Chondrocyte (in vitro differentiated cells): Measurements from ENCODE around the gene GTF3A. TPM values are rescaled to one million over a fixed set of nuclear protein-coding genes. Genes with fewer than 3 reads are reported as not detected.
A peak's percentile ranks its signal among the peaks of the same experiment; 100 is the strongest.

Experiments
- DNase-seq: peaks from one replicate; pipeline ENCODE4 v3.0.0; 2021; ENCODE audit warnings: mixed read lengths, low spot score
- H3K27ac Mint-ChIP-seq: one replicate; pipeline ENCODE4 v1.8.0; 2021; ENCODE audit warnings: mild to moderate bottlenecking, moderate library complexity, mixed read lengths; ENCODE audit not compliant: unreplicated experiment
- H3K27me3 Mint-ChIP-seq: 2 replicates; pipeline ENCODE4 v1.8.0; 2021; ENCODE audit warnings: low read depth, mixed read lengths
- H3K36me3 Mint-ChIP-seq: 2 replicates; pipeline ENCODE4 v1.8.0; 2021; ENCODE audit warnings: low read depth, mixed read lengths
- H3K4me1 Mint-ChIP-seq: 2 replicates; pipeline ENCODE4 v1.8.0; 2021; ENCODE audit warnings: low read depth, mild to moderate bottlenecking, mixed read lengths
- H3K4me3 Mint-ChIP-seq: one replicate; pipeline ENCODE4 v1.8.0; 2021; ENCODE audit warnings: mild to moderate bottlenecking, moderate library complexity, mixed read lengths; ENCODE audit not compliant: unreplicated experiment
- H3K9me3 Mint-ChIP-seq: 2 replicates; pipeline ENCODE4 v1.8.0; 2021; ENCODE audit warnings: low read depth, mixed read lengths
- total RNA-seq: library from RNA; stranded (reverse); gene quantifications from 3 replicates; pipeline ENCODE4 v1.2.1, GENCODE V29; 2021
- TF ChIP-seq, protein P1 (sequence below): fragments of 200-600 bp; sonication (generic); IDR thresholded peaks from 2 replicates; pipeline ENCODE4 v1.5.0; 2021; ENCODE audit warnings: antibody characterized with exemption, mild to moderate bottlenecking, moderate library complexity

Gene GTF3A
- total RNA-seq, 1 donor from 2014 or later, result 74.7 TPM

DNA sequence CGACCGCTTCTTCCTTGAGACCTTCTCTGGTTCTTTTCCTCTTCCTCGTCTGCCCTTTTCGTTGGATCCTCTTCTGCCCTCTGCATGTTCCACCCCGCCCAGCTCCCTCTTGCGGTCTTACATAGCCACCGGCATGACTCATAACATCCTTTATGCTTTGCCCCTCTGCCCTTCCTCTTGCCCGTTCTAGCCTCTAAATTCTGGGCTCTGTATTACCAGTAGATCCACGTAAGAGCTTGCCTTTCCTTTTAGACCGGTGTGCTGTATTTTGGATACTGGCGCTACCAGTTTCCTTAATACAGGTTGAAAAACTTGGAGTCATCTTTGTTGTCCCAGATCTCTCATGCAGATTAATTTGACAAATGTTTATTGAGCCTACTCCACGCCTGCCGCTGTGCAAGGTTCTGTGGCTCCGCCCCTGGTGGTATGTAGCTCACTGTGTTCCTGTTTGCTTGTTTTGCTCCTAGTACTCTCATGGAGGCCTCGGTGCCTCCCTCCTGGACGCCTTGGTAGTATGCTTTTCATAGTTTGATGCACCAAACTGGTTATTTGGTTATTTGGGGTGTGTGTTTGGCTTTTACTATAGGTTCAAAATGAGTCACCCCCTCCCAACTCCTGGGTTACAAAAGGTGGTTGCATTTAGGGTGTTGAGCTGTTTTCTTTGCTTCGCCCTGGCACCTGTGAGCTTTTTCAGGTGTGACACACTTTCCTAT is 1.7 kb downstream of the GTF3A start:
- no peak for DNase-seq
- TF ChIP-seq, protein P1, sequence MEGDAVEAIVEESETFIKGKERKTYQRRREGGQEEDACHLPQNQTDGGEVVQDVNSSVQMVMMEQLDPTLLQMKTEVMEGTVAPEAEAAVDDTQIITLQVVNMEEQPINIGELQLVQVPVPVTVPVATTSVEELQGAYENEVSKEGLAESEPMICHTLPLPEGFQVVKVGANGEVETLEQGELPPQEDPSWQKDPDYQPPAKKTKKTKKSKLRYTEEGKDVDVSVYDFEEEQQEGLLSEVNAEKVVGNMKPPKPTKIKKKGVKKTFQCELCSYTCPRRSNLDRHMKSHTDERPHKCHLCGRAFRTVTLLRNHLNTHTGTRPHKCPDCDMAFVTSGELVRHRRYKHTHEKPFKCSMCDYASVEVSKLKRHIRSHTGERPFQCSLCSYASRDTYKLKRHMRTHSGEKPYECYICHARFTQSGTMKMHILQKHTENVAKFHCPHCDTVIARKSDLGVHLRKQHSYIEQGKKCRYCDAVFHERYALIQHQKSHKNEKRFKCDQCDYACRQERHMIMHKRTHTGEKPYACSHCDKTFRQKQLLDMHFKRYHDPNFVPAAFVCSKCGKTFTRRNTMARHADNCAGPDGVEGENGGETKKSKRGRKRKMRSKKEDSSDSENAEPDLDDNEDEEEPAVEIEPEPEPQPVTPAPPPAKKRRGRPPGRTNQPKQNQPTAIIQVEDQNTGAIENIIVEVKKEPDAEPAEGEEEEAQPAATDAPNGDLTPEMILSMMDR, result peak; percentile 76
- peak overlapping the region; percentile 86 for H3K27ac Mint-ChIP-seq

GRCh38 chr13:27427641-27428040 is 3.2 kb downstream of the GTF3A start:
- DNase-seq, result no peak
- TF ChIP-seq, protein P1, result no peak
- peaks cover 18% of the 10 kb centered on the region for H3K36me3 Mint-ChIP-seq
- peaks cover 35% of the 10 kb centered on the region for H3K4me1 Mint-ChIP-seq
- H3K9me3 Mint-ChIP-seq, result no peaks in the 10 kb centered on the region
- H3K27ac Mint-ChIP-seq, result no peak overlapping the region
- no peak overlapping the region for H3K4me3 Mint-ChIP-seq
- no peaks in the 10 kb centered on the region for H3K27me3 Mint-ChIP-seq

More for the DNA sequence above, 1.7 kb downstream of the GTF3A start:
- Mint-ChIP-seq H3K4me3 (peak overlapping the region; percentile 72), H3K9me3 (no peaks in the 10 kb centered on the region), H3K4me1 (peaks cover 35% of the 10 kb centered on the region), H3K27me3 (no peaks in the 10 kb centered on the region), H3K36me3 (peaks cover 10% of the 10 kb centered on the region)

DNA sequence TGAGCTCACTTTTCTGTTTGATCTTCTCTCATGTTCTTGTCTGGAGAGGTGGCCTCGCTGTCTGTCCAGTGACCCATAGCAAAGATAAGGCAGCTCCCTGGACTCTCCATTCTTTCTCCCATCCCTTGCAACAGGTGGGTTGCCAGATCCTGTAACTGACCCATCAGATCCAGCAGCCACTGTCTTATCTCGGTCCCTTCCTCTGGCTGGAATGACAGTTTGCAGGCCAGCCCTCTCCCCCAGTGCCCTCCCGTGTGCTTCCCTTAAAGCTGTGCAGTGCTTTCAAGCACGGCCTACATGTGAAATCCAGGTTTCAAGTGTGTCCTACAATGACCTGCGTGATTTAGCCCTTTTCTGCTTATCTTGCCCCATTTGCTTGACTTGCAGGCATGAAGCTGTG is 3.7 kb downstream of the GTF3A start:
- H3K27me3 Mint-ChIP-seq, result no peaks in the 10 kb centered on the region
- TF ChIP-seq, protein P1, result no peak
- H3K4me3 Mint-ChIP-seq, result no peak overlapping the region
- peaks cover 35% of the 10 kb centered on the region for H3K4me1 Mint-ChIP-seq
- peaks cover 18% of the 10 kb centered on the region for H3K36me3 Mint-ChIP-seq
- DNase-seq, result no peak
- no peaks in the 10 kb centered on the region for H3K9me3 Mint-ChIP-seq
- no peak overlapping the region for H3K27ac Mint-ChIP-seq

GRCh38 chr13:27432180-27432579 is 7.8 kb downstream of the GTF3A start:
- no peaks in the 10 kb centered on the region for H3K9me3 Mint-ChIP-seq
- TF ChIP-seq, protein P1, result no peak
- DNase-seq, result no peak
- H3K36me3 Mint-ChIP-seq, result peaks cover 26% of the 10 kb centered on the region
- peaks cover 6% of the 10 kb centered on the region for H3K4me1 Mint-ChIP-seq
- no peak overlapping the region for H3K27ac Mint-ChIP-seq
- no peaks in the 10 kb centered on the region for H3K27me3 Mint-ChIP-seq
- H3K4me3 Mint-ChIP-seq, result no peak overlapping the region

- TF ChIP-seq, protein P1, result no peak
- no peak overlapping the region for H3K27ac Mint-ChIP-seq
- no peaks in the 10 kb centered on the region for H3K27me3 Mint-ChIP-seq
- no peaks in the 10 kb centered on the region for H3K9me3 Mint-ChIP-seq
- H3K4me3 Mint-ChIP-seq, result no peak overlapping the region
- no peak for DNase-seq
- peaks cover 29% of the 10 kb centered on the region for H3K36me3 Mint-ChIP-seq
- H3K4me1 Mint-ChIP-seq, result peaks cover under 1% of the 10 kb centered on the region
Observed at GRCh38 chr13:27432611-27433210, 8.3 kb downstream of the GTF3A start.
